GM19324 (cell line): ENCODE measurements around the gene ATP7B.
A peak's percentile ranks its signal among the peaks of the same experiment; 100 is the strongest.

Experiments
- ATAC-seq: cut with Tn5 transposase; IDR thresholded peaks from one replicate; pipeline ENCODE4 v1.9.1; 2021; ENCODE audit warnings: mild to moderate bottlenecking, moderate library complexity; ENCODE audit not compliant: unreplicated experiment, low FRiP score

ATP7B gene

GRCh38 chr13:51978796-51979556 lies 32.3 kb downstream of the ATP7B start:
- no peak for ATAC-seq

GRCh38 chr13:51977625-51978024 lies 33.6 kb downstream of the ATP7B start:
- no peak for ATAC-seq

- ATAC-seq, result no peak
Observed at GRCh38 chr13:51976890-51977289, 34.4 kb downstream of the ATP7B start.

- ATAC-seq, result no peak
Observed at GRCh38 chr13:51976423-51976822, 34.8 kb downstream of the ATP7B start.

- no peak for ATAC-seq
Observed at GRCh38 chr13:51974482-51974881, 36.8 kb downstream of the ATP7B start.

GRCh38 chr13:51971520-51972426 lies 39.5 kb downstream of the ATP7B start:
- no peak for ATAC-seq

- no peak for ATAC-seq
Observed at GRCh38 chr13:51970349-51970748, 40.9 kb downstream of the ATP7B start.

- no peak for ATAC-seq
Observed at GRCh38 chr13:51967482-51968446, 43.5 kb downstream of the ATP7B start.

- no peak for ATAC-seq
Observed at GRCh38 chr13:51966186-51966585, 45.1 kb downstream of the ATP7B start.

GRCh38 chr13:51961493-51962403 lies 49.5 kb downstream of the ATP7B start:
- no peak for ATAC-seq

- ATAC-seq, result no peak
Observed at GRCh38 chr13:51960766-51961165, 50.5 kb downstream of the ATP7B start.

GRCh38 chr13:51959773-51960172 lies 51.5 kb downstream of the ATP7B start:
- peak; percentile 69 for ATAC-seq

GRCh38 chr13:51958217-51958547 lies 53.1 kb downstream of the ATP7B start:
- ATAC-seq, result peak; percentile 37

- ATAC-seq, result peak; percentile 55
Observed at GRCh38 chr13:51957377-51958216, 53.7 kb downstream of the ATP7B start.

GRCh38 chr13:51956717-51957116 lies 54.5 kb downstream of the ATP7B start:
- ATAC-seq, result no peak

- no peak for ATAC-seq
Observed at GRCh38 chr13:51955816-51956603, 55.2 kb downstream of the ATP7B start.

GRCh38 chr13:51955281-51955771 lies 55.9 kb downstream of the ATP7B start:
- no peak for ATAC-seq
